HEK293 (cell line): ENCODE measurements around the gene SLBP.

ENCODE experiments used
- CTCF ChIP-seq: fragments of 450-650 bp; formaldehyde crosslinking; IDR thresholded peaks from 2 replicates; pipeline ENCODE4 v1.5.1; 2016; ENCODE audit warnings: missing biosample characterization, missing genetic modification characterization
- GLI4 ChIP-seq: fragments of 450-650 bp; formaldehyde crosslinking; IDR thresholded peaks from 2 replicates; pipeline ENCODE4 v1.5.1; 2016; ENCODE audit warnings: missing biosample characterization, missing genetic modification characterization
- KLF8 ChIP-seq: fragments of 450-650 bp; formaldehyde crosslinking; IDR thresholded peaks from 2 replicates; pipeline ENCODE4 v1.5.1; 2016; ENCODE audit warnings: missing biosample characterization, missing genetic modification characterization
- ZNF121 ChIP-seq: fragments of 450-650 bp; formaldehyde crosslinking; IDR thresholded peaks from 2 replicates; pipeline ENCODE4 v1.5.1; 2016; ENCODE audit warnings: missing biosample characterization, missing genetic modification characterization
- ZNF19 ChIP-seq: fragments of 450-650 bp; formaldehyde crosslinking; IDR thresholded peaks from 2 replicates; pipeline ENCODE4; 2016; ENCODE audit warnings: missing biosample characterization, missing genetic modification characterization, low read depth
- ZNF324 ChIP-seq: fragments of 450-650 bp; formaldehyde crosslinking; IDR thresholded peaks from 2 replicates; pipeline ENCODE4 v1.5.1; 2016; ENCODE audit warnings: missing biosample characterization, missing genetic modification characterization
- ZNF677 ChIP-seq: fragments of 450-650 bp; IDR thresholded peaks from 2 replicates; pipeline ENCODE4 v1.5.0; 2018; ENCODE audit warnings: missing biosample characterization, mild to moderate bottlenecking, missing genetic modification characterization, moderate library complexity
- ZNF830 ChIP-seq: fragments of 450-650 bp; IDR thresholded peaks from 2 replicates; pipeline ENCODE4 v1.5.0; 2018; ENCODE audit warnings: missing biosample characterization, missing genetic modification characterization, low read depth, mild to moderate bottlenecking, moderate library complexity

GRCh38 chr4:1690698-1691097, 21.4 kb downstream of the SLBP start:
- TF ChIP-seq KLF8 (tag by site-specific recombination) (no peak), ZNF324 (tag by site-specific recombination) (no peak), CTCF (tag by site-specific recombination) (no peak), ZNF830 (tag by site-specific recombination) (no peak), ZNF121 (no peak), ZNF677 (tag by site-specific recombination) (no peak), ZNF19 (no peak), GLI4 (tag by site-specific recombination) (no peak)
